ENCODE results near the gene EREG.
"Not testable (repeated sequence)": the region's sequence is repeated elsewhere in the genome, so short reads cannot be mapped to it uniquely, and the experiment has no call there.

The EREG gene

GRCh38 chr4:74391890-74392475 is 27.0 kb downstream of the EREG start:
- DNase-seq = no peak

- no peak for DNase-seq
Observed at GRCh38 chr4:74394476-74395136, 29.7 kb downstream of the EREG start.

GRCh38 chr4:74395633-74396032 is 30.7 kb downstream of the EREG start:
- DNase-seq = no peak

GRCh38 chr4:74397748-74398426 is 32.9 kb downstream of the EREG start:
- DNase-seq = no peak

GRCh38 chr4:74398894-74399589 is 34.1 kb downstream of the EREG start:
- DNase-seq = not testable (repeated sequence)

- no peak for DNase-seq
Observed at GRCh38 chr4:74400395-74400794, 35.5 kb downstream of the EREG start.

GRCh38 chr4:74402692-74403456 is 37.9 kb downstream of the EREG start:
- no peak for DNase-seq

GRCh38 chr4:74407891-74408290 is 42.9 kb downstream of the EREG start:
- no peak for DNase-seq

GRCh38 chr4:74408639-74409038 is 43.7 kb downstream of the EREG start:
- DNase-seq = no peak

- no peak for DNase-seq
Observed at GRCh38 chr4:74410272-74410671, 45.3 kb downstream of the EREG start.

GRCh38 chr4:74412225-74412624 is 47.3 kb downstream of the EREG start:
- DNase-seq = no peak

- no peak for DNase-seq
Observed at GRCh38 chr4:74413265-74413664, 48.3 kb downstream of the EREG start.

- no peak for DNase-seq
Observed at GRCh38 chr4:74414149-74414809, 49.3 kb downstream of the EREG start.

- DNase-seq = no peak
Observed at GRCh38 chr4:74415602-74416300, 50.8 kb downstream of the EREG start.

GRCh38 chr4:74418063-74418670 is 53.2 kb downstream of the EREG start:
- no peak for DNase-seq

- no peak for DNase-seq
Observed at GRCh38 chr4:74420863-74421262, 55.9 kb downstream of the EREG start.

- no peak for DNase-seq
Observed at GRCh38 chr4:74423104-74423503, 58.2 kb downstream of the EREG start.

- DNase-seq = no peak
Observed at GRCh38 chr4:74424111-74424510, 59.2 kb downstream of the EREG start.

GRCh38 chr4:74426101-74426500 is 61.2 kb downstream of the EREG start:
- no peak for DNase-seq

GRCh38 chr4:74428276-74428675 is 63.3 kb downstream of the EREG start:
- DNase-seq = no peak

- DNase-seq = no peak
Observed at GRCh38 chr4:74431113-74431826, 66.3 kb downstream of the EREG start.
